NCI-H510A (cell line): ENCODE data around the gene MTMR11.

Experiments
- DNase-seq: peaks from one replicate; lab custom pipeline; 2025; lab: John Stamatoyannopoulos, UW

MTMR11 gene

DNA sequence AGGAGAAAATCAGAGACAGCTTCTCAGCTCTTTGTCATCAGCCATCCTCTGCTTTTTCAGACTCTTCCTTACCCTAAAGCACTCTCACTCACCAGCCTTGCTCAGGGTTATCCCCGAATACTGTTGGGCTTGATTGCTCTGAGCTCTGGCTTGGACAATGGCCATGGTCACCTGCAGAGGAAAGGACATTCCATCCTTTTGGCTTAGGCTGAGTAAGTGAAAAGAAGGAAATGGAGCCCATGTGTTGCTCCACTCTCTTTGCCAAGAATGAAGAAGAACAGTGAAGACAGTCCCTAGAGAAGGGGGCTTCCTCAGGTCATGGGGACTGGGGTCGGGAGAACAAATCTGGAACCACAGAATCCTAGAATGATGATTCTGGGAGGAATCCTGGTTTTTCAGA is 2.3 kb downstream of the MTMR11 start:
- DNase-seq, result no peak

DNA sequence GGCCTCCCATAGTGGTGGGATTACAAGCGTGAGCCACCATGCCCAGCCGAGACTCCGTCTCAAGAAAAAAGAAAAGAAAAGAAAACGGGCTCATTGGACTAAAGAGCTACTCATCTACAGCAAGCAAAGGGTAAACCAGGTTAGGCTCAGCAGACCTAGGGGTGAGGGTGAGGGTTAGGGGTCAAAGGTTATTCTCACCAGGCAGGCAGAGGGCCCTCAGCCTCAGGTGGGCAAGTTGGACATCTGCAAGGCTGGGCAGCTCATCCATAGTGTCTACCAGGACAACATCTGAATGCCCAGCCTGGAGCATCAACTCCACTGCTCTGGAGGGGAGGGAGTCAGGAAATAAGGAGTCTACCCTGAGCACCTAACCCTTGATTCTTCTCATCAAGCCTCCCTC is 3.5 kb downstream of the MTMR11 start:
- no peak for DNase-seq

DNA sequence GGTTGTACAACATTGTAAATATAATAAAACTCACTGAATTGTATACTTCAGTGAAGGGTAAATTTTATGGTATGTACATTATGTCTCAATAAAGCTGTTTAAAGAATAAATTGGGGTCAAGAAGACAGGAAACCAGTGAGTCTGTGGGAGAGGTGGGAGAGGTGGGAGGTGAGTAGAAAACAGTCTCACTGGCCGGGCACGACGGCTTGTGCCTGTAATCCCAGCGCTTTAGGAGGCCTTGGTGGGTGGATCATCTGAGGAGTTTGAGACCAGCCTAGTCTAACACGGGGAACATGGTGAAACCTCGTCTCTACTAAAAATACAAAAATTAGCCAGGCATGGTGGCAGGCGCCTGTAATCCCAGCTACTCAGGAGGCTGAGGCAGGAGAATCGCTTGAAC is 4.2 kb downstream of the MTMR11 start:
- no peak for DNase-seq

DNA sequence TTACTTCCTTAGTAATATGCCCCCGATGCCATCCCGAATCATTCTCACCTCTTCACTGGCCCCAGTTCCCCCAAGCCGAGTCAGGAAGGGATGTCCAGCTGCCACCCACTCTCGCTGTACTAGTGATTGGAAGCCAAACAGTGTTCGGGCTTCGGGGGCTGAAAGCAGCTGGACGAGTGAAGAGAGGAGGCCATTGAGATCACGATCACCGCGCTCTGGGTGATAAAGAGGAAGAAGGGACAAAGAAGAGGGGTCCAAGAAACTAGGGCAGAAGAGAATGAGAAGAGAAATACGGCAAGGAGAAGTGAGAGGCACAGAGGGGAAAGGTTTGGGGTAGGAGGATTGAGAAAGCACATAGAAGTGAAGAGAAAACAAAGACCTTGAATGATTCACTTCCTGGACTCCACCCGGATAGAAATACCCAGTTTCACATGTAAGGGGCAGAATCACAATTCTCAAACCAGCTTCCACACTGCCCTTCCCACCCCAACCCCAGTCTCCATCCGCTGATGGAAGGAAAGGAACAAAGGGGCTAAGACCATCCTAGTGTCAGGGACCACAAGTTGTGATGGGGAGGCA is 5.4 kb downstream of the MTMR11 start:
- DNase-seq, result no peak

DNA sequence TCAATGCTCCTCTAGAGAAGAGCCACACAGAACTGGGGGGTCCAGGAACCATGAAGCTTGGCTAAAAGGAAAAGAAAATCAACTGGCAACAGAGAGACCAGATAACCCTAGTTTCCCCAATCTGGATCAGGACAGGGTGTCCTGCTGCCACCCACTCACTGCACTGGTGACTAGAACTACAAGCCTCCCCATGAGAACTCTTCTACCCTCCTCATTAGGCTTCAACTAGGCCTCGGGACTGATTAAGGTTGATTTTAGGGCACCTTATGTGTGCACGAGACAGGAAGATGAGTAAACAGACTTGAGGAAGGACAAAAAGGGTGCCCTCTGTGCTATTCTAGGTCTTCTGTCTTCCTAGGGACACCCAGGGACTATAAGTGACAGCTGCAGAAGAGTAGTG is 6.8 kb downstream of the MTMR11 start:
- DNase-seq, result no peak

DNA sequence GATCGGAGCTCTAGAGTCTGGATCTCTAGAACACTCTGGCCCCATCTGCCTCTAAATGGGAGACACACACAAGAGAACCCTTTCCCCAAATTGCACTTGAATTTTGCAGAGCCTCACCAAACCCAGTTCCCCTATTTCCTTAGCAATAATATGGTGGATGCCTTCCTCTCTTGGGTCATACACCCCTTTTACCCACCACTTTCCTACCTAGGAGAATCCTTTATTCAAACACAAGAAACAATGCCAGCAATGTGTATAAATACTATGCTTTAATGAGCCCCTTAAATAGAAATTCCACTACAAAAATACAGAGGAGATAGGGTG is 8.3 kb downstream of the MTMR11 start:
- DNase-seq, result no peak

DNA sequence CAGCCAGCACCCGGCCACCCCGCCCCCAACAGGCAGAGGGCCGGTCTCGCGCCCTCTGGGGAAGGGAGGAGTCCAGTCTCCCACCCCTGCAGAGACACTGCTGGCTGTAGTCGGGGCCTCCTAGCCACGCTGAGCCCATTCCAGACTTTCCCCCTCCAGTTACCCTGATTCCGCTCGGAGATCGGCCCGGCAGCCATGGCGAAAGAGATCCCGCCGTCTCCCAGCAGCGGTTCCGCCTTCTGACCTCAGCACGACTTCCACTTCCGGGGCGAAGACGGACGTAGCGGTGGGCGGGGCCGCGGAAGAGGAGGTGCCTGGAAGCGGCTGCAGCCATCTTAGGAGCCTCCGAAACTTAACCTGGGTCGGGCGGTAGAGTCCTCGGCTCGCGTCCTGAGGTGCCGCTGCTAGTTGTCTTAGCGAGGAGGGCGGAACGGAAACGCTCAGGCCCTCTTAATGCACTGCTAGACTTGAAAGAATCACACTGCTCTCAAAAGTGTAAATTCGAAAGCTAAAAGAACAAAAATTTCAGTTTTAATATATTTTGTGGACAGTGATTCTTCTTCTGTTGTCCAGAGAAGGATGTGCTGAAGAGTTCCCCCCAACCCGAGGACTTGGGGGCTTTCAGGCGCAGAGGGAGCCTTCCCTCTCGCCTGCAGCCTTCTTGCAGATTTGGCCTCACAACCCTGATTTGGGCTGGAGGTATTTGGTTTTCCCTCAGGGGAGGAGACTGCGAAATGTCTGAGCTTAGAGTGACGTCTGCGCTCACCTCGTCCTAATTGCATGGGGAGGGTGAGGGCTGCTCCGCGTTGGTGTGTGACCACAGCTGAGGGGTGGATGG is 8.9 kb downstream of the MTMR11 start, which contains the start of gene SF3B4:
Gene SF3B4 (minus strand): TSS at position 241 of the 838 bp plus-strand sequence. CDS start 44 bp downstream, at position 197.
- DNase-seq, result peak; percentile 94

DNA sequence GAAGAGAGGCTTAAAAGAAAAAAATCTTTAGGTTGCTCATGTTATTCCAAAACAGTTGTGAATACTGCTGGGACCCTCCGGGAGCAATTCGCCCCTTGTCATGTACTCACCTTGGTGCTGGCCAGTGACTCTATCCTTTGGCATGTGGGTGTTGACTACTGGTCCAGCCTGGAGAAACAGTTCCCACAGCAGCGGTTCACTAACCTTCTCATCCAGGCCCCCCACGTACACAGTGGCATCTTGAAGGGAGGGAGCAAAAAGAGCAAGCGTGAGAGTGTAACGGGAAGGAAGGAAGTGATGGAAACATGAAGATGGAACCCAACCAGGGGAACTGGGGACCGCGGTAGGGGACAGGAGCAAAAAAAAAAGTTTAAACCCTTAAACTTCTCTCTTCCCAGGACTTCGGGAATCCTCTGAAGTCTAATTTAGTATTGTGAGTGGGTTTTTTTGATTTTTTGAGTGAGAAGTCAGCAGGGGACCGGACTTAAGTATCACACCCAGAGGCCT is 9.6 kb downstream of the MTMR11 start:
- no peak for DNase-seq

DNA sequence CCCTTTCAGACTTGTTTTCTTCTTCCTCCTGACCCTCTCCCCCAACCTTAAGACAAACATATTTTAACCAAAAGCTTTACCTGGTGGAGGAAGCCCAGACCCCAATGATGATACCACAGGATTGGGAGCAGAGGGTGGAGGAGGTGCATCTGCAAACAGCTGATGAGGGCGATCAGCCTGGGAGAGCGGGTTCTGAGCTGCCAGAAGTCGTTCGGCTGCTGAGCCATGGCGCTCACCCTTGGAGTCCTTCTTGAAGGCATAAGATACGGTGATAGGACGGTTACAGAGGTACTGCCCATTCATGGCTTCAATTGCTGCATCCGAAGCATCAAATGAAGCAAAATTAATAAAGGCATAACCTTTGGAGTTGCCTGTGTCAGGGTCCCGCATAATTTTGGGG is 10.4 kb downstream of the MTMR11 start:
- DNase-seq, result no peak

DNA sequence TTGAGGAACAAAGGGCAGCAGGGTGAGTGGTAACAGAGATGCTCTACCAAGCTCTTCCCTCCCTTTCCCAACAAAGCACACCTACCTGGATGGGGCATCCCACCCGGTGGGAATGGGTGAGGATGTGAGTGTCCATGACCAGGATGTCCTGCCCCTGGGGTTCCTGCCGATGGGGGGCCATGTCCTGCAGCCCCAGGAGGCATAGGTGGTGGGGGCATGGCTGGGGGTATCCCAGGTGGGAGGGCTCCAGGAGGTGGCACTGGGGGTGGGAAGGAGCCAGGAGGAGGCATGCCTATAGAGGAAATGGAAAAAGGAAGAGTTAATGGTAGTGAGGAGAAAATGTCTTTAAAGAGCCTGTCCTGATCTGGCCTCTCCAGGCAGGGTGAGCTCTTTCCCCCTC is 10.9 kb downstream of the MTMR11 start:
- no peak for DNase-seq

DNA sequence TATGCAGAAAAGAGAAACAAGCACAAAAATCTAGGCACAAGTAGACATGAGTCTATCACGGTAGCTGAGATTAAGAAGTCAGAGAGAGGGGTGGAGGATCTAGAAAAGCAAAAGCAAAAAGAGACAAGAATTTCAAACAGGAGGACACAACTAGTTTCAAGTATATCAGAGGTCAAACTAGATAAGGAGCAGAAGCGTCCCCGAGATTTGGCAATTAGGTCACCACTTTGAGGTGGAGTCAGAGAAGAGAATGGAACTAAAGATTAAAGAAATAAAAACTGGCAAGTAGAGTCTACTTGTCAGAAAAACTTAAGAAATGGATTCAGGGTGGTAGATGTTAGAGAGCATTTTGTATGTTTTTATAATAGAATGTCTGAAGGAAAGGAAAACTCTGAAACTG is 11.3 kb downstream of the MTMR11 start:
- no peak for DNase-seq

DNA sequence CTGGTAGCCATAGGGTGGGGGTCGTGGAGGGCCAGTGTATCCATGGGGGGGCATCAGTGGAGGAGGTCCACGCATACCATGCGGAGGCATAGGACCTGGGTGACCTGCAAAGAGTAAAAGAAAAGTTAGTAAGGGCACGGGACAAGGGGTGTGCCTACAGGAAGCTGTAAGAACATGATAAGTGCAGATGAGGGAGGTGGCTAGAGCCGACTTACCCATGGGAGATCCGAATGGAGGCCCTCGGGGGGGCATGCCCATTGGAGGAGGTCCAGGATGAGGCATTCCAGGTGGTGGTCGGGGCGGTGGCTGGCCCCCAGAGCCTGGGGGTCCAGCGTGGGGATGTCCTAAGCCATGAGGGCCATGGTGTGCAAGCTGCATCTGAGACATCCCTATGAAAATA is 13.1 kb downstream of the MTMR11 start:
- no peak for DNase-seq

DNA sequence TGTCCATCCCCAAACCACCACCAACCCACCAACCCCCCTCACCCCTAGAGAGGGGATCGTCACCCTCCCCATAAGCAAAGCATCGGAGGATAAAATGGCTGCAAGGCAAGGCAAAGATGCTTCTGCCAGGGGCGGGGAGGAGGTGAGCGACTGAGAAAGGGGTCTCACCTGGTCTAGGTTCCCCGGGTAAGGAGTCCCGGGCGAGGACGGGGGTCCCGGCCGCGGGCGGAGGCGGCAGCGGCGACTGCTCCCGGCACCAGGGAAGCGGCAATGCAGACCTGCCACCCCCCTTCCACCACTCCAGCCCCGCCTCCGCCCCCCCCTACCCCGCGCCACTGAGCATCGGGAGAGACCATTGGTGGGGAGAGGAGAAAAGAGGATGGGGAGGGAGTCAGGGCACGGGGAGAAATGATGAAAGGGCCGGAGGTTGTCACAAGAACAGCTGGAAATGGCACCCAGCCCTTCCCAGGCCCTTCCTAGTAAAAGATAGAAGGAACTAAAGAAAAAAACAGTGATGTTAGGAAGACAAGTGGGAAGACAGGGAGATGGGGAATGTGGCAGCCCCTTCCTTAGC is 19.0 kb downstream of the MTMR11 start, which contains the start of gene SV2A:
Gene SV2A (minus strand): TSS at position 274 of the 574 bp plus-strand sequence. CDS start 4,004 bp downstream, outside the sequence.
- DNase-seq, result peak; percentile 72

DNA sequence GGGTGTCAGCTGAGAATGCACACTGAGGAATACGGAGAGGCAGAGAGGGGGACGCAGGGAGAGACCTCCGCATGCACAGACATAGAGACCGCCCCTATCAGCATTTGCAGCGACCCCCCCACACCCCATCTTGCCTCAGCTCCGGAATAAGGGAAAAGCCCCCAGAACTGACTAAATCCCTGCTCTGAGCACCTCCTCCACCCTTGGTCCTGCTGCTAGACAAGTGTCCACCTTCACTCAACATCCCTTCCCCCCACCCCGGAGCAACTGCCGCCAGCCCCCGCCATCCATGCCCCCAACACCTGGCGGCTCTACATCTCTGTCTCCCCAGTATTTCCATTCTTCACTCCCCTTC is 19.8 kb downstream of the MTMR11 start:
- DNase-seq, result no peak

DNA sequence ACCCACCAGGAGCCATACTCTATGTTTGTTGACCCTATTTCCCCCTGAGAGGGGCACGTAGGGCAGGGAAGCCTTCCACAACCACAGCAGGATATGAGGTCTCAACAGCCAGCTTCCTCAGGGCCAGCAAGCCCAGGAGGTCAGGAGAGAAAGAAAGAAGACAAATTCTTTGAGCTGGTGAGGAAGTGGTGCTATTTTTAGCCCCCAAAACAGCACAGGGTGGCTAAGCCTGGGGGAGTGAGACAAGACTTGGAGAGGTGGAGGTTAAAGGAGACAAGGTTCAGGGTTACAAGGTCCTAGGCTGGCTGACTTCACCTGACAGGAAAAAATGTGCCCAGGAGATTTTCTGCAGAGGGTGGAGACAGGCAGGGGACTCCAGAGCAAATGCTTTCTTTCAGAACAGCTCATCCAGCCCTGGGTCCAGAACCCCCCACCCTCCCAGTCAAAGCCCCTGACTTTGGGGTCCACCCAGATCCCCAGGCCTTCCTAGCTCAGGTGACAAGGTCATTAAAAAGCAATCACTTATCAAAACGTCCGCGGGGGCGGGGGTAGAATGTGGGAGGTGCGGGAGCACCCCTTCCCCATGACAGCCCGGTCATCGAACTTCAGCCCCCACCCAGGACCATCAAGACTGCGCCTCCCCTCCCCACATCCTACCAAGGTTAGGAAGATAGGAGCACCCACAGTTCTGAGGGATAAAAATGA is 20.3 kb downstream of the MTMR11 start:
- no peak for DNase-seq

DNA sequence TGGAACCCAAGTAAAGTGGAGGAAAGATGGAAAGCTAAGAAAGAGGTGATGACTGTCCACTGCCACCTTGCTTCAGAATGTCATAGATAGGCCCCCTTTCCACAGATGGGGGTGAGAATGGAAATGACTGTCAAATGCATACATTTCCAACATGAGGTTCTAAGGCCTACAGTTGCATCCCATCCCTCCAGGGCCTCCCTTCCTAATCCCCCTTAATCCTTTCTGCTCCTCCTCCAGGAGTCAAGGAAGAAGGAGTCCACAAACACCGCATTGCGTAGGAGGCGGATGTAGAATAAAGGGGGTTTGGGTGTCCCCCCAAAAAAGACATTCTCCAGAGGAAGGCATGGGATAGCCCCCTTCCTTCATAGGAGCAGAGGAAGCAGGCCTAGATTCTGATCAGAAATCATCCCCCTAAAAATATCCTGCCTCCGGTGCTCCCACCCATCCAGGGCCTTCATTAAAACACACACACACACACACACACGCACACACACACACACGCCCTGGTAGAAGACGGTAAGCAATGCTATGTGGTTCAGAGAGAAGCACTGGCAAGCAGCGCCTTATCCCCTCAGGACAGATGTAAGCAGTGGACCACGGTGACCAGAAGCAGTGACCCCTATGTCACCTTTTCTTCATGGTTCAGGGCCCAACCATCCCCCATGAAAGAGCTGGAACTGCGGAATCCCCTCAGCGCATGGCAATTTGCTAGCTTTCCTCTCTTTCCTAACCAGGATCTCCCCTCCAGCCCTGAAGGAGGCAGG is 21.1 kb downstream of the MTMR11 start:
- DNase-seq, result no peak

DNA sequence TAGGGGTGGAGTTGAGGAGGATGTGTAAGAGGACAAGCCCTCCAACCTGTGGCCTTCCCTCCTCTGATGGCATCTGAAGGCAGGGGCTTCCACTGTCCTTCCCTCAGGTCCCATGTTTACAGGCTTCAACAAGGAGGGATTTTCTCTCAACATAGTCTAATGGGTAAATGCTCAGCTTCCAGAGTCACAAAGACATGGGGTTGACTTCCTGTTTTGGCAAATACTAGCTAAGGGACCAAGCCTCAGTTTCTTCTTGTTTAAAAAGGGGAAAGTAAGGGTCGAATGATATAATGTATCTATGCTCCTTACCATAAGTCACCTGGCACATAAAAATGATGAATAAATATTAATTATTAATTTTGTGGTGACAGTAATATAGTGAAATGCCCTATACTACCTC is 22.1 kb downstream of the MTMR11 start:
- DNase-seq, result no peak

DNA sequence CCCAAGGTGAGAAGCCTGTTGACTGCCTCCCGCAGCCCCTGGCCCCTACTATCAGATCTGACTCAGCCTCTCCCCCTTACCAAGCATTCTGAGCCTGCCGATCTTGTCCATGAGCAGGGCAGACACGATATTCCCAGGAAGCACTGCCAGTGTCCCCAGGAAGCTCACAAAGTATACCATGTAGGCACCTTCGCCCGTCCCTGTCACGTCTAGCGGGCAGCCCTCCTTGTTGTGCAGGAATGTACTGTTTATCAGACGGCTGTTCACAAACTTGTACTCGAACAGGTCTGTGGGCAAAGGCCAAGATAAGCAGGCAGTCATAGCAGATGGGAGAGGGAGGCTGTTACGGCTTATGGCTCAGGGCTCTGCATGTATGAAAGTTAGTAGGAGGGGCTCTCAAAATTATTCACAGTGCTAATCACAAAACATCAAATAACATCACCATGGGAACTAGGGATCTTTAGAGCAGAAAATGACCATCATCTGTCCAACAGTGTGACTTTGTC is 30.1 kb downstream of the MTMR11 start:
- no peak for DNase-seq

DNA sequence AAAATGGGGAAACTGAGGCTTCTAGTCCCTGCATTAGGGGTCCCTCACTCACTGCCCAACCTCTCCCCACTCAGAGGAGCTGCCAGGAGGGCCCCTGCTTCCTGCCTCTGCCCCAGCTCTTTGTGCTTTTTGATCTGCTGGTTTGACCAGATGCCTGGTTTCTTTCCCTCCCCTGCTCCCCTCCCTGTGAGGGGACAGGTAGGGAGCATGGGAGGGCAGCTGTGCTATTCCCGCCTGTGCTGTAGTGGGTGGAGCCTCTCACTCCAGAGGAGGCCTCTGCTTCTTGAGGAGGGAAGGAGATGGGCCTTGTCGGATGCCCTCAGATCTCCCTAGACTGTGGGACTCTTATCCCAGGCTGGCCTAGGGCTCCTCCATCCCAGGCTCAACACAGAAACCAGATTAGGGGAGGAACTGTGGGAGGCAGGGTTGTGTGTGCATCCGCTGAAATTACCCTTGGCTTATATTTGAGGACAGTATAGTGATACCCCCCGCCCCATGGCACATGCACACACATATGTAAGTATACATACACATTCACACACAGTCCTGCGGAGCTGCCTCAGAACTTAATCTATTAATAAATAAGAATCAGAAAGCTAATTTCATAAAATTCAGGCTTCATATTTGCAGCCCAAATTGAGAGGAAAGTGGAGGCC is 32.7 kb downstream of the MTMR11 start:
- no peak for DNase-seq

DNA sequence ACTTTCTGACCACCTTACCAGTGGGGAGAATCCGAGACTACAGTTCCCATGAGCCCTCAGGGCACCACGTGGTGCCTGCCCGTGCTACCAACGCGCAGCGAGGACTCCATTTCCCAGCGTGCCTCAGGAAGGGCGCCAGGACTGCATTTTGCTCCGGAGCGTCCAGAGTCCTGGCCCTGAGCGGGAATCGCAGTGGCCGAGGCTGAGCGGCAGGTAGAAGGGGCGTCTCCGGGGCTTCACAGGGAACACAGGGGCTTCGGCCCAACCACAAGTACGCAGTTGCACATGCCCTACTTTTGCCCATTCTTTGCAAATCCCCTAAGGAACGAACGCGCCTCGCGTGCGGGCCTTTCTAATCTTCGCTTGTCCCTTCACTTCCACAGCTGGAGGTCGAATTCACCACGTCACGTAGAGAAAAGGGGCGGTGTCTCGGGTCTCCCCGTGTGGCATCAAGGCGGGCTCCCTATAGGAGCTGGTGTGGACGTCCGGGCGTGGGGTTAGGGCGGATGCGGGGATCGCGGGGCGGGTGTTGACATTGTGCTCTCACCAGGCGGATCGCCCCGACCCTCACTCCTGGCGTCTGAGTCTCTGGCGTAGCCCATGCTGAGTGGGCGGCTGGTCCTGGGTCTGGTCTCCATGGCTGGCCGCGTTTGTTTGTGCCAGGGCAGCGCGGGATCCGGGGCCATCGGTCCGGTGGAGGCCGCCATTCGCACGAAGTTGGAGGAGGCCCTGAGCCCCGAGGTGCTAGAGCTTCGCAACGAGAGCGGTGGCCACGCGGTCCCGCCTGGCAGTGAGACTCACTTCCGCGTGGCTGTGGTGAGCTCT is 37.0 kb downstream of the MTMR11 start, which contains the start of gene BOLA1:
Gene BOLA1 (plus strand): TSS at position 109 of the 825 bp plus-strand sequence. CDS start 492 bp downstream, at position 601.
- DNase-seq, result peak; percentile 89
